Hepatocyte (in vitro differentiated cells): ENCODE measurements around the gene PRSS57. TPM values are rescaled to one million over a fixed set of nuclear protein-coding genes. Genes with fewer than 3 reads are reported as not detected.

Experiments
- DNase-seq: peaks from one replicate; pipeline ENCODE4 v3.0.0-alpha.2; 2016; ENCODE audit warnings: low spot score
- H2AFZ ChIP-seq: fragments of 200-600 bp; sonication (generic); 2 replicates; pipeline ENCODE4 v1.6.0; 2016; ENCODE audit warnings: antibody characterized with exemption, mild to moderate bottlenecking
- H3K27ac ChIP-seq: fragments of 200-600 bp; sonication (generic); 2 replicates; pipeline ENCODE4 v1.5.1; 2016; ENCODE audit warnings: mild to moderate bottlenecking
- H3K27me3 ChIP-seq: fragments of 200-600 bp; sonication (generic); 2 replicates; pipeline ENCODE4 v1.6.1; 2016
- H3K36me3 ChIP-seq: fragments of 200-600 bp; sonication (generic); replicated peaks from 2 replicates; pipeline ENCODE4 v1.5.1; 2016; ENCODE audit warnings: low read depth; ENCODE audit not compliant: insufficient read depth
- H3K4me1 ChIP-seq: fragments of 200-600 bp; sonication (generic); 2 replicates; pipeline ENCODE4 v1.5.1; 2016; ENCODE audit warnings: mild to moderate bottlenecking, moderate library complexity; ENCODE audit not compliant: insufficient read depth
- H3K4me2 ChIP-seq: fragments of 200-600 bp; sonication (generic); 2 replicates; pipeline ENCODE4 v1.6.0; 2016
- H3K4me3 ChIP-seq: fragments of 200-600 bp; sonication (generic); 2 replicates; pipeline ENCODE4 v1.5.1; 2016; ENCODE audit warnings: mild to moderate bottlenecking
- H3K79me2 ChIP-seq: fragments of 200-600 bp; sonication (generic); 2 replicates; pipeline ENCODE4 v1.6.0; 2017; ENCODE audit warnings: mild to moderate bottlenecking
- H3K9me2 ChIP-seq: fragments of 200-600 bp; sonication (generic); replicated peaks from 2 replicates; pipeline ENCODE4 v1.6.0; 2017; ENCODE audit warnings: mild to moderate bottlenecking; ENCODE audit not compliant: insufficient read depth
- H3K9me3 ChIP-seq: fragments of 200-600 bp; sonication (generic); 2 replicates; pipeline ENCODE4 v1.5.1; 2016; ENCODE audit warnings: low read depth, mild to moderate bottlenecking
- H4K20me1 ChIP-seq: fragments of 200-600 bp; sonication (generic); 2 replicates; pipeline ENCODE4 v1.6.0; 2016; ENCODE audit warnings: mild to moderate bottlenecking; ENCODE audit not compliant: insufficient read depth, poor library complexity, severe bottlenecking
- EZH2 ChIP-seq: fragments of 200-600 bp; sonication (generic); IDR thresholded peaks from 2 replicates; pipeline ENCODE4 v1.6.1; 2016; ENCODE audit warnings: antibody characterized with exemption, mild to moderate bottlenecking, borderline replicate concordance
- EZH2phosphoT487 ChIP-seq: fragments of 200-600 bp; sonication (generic); IDR thresholded peaks from one replicate; pipeline ENCODE4 v1.6.1; 2018; ENCODE audit warnings: antibody characterized with exemption, mild to moderate bottlenecking, low read depth, moderate library complexity; ENCODE audit not compliant: unreplicated experiment, severe bottlenecking
- WGBS: methylation state at CpG from one replicate; pipeline ENCODE4 v1.1.6; 2016; ENCODE audit warnings: low lambda C conversion rate; ENCODE audit errors: missing lambda C conversion rate; 5-methylcytosine and 5-hydroxymethylcytosine counted together
- polyA plus RNA-seq: library from polyadenylated mRNA; unstranded; fragments of >200 nt; fragmentation: Nextera tagmentation; extraction: Ambion mirVana; gene quantifications from 2 replicates; pipeline ENCODE4 v1.2.1, GENCODE V29; 2016
- total RNA-seq: library from RNA; depleted of rRNA; stranded (reverse); fragments of >200 nt; gene quantifications from 2 replicates; pipeline ENCODE4 v1.2.3, GENCODE V29; 2014
- TF ChIP-seq, protein P1 (sequence below): fragments of 200-600 bp; sonication (generic); IDR thresholded peaks from 2 replicates; pipeline ENCODE4 v1.5.1; 2016; ENCODE audit warnings: antibody characterized with exemption, mild to moderate bottlenecking; ENCODE audit not compliant: poor library complexity

The PRSS57 gene
- total and polyA plus RNA-seq, 2 experiments from 2014 or later, result 1.2 to 2.4 TPM

DNA sequence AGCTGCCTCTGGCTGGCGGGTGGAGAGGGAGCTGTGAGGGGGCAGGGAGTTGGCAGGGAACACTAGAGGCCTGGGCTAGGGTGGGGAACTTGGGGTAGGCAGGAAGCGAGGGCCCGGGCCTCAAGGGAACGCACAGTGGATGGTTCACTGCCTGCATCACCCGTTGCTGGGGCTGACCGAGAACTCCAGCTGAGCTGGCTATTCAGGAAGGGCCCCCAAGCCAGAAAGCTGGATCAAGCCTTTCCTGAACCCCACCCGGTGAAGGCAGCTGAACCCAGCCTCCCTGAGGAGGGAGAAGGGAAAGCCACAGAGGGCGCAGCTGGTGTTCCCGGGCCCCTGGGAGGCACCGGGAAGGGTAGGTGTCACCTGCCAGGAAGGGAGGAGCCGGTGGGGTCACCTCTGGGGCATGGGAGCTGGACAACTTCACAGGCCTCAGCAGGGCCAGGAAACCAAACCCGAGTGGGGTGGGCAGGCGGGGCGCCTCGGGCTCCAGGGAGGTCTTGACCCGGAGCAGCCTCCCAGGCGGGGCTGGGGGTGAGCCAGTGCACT is 27.4 kb upstream of the PRSS57 start:
- Histone ChIP-seq H3K27me3 (no peaks in the 10 kb centered on the region), H3K27ac (no peak overlapping the region)
- TF ChIP-seq EZH2phosphoT487, result no peak
- TF ChIP-seq, protein P1, sequence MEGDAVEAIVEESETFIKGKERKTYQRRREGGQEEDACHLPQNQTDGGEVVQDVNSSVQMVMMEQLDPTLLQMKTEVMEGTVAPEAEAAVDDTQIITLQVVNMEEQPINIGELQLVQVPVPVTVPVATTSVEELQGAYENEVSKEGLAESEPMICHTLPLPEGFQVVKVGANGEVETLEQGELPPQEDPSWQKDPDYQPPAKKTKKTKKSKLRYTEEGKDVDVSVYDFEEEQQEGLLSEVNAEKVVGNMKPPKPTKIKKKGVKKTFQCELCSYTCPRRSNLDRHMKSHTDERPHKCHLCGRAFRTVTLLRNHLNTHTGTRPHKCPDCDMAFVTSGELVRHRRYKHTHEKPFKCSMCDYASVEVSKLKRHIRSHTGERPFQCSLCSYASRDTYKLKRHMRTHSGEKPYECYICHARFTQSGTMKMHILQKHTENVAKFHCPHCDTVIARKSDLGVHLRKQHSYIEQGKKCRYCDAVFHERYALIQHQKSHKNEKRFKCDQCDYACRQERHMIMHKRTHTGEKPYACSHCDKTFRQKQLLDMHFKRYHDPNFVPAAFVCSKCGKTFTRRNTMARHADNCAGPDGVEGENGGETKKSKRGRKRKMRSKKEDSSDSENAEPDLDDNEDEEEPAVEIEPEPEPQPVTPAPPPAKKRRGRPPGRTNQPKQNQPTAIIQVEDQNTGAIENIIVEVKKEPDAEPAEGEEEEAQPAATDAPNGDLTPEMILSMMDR, result no peak
- TF ChIP-seq EZH2, result no peak

DNA sequence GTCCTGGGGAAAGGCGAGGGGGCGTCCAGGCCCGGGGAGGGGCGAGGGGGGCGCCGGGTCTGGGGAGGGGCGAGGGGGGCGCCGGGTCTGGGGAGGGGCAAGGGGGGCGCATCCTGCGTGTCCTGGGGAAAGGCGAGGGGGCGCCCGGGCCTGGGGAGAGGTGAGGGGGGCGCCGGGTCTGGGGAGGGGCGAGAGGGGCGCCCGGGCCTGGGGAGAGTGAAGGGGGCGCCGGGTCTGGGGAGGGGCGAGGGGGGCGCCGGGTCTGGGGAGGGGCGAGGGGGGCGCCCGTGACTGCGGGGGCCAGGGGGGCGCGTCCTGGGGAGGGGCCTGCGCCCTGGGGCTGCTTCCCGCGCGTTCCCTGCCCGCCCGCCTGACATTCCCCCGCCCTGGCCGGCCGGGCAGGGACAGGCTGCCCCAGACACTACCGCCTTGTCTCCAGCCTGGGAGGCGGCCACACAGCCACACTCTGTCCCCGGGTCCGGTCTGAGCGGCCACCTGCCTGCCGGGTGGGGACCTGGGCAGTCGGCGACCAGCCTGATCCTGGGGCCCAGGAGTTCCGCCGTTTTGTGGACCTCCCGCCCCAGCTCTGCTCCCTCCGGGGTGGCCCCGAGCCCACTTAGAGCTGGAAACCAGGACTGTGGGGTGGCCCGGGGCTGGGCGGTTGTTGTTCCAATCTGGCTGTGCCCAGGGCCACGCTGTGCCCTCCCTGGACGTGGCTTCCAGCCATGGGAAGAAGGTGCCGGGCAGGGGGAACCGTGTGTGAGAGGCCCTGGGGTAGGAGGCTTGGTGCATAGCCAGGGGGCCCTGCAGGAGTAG is 25.3 kb upstream of the PRSS57 start:
- H3K79me2 ChIP-seq, result peaks cover 46% of the 10 kb centered on the region
- 87% methylated on average over 14 of the region's 58 CpGs for WGBS

More for the DNA sequence above, 27.4 kb upstream of the PRSS57 start:
- Histone ChIP-seq H3K79me2 (peaks cover 35% of the 10 kb centered on the region), H3K4me1 (no peaks in the 10 kb centered on the region), H3K36me3 (no peaks in the 10 kb centered on the region), H3K4me3 (no peak overlapping the region), H3K9me3 (no peaks in the 10 kb centered on the region), H2AFZ (no peak overlapping the region), H4K20me1 (peaks cover 3% of the 10 kb centered on the region), H3K4me2 (no peak overlapping the region), H3K9me2 (no peaks in the 10 kb centered on the region)
- no peak for DNase-seq
- 85% methylated on average over 14 of the region's 17 CpGs for WGBS

DNA sequence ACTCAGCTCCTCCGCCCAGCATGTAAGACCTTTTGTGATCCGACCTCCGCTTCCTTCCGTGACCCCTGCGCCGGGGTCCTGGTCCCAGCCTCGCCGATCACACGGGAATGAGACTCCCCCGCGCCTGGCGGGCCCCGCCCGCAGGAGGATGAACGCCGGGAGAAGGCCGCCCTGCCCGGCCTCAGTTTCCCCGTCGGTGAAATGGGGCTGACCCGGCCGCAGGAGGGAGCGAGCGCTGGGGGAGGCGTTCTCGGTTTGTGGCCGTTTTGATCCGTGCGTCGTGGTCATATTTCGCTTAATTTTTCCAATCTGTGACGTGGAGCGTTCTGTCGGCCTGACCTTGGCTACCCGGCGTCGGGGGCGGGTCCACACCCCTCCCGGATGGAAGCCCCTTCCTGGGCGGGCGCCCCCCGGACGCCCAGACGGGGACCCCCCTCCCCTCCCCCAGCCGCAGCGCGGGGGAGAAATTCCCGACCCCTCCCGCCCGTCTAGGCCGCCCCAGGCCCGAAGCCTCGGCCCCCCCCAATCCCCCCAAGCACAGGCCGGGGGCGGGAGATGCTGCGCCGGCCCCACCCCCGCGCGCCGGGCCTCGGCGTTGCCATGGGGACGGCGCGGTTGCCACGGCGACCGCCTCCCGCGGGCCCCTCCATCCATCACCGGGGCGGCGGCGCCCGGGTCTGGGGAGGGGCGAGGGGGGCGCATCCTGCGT is 24.5 kb upstream of the PRSS57 start:
- no peak overlapping the region for H3K27ac ChIP-seq
- H3K4me3 ChIP-seq, result no peak overlapping the region
- WGBS, result 93% methylated on average over 36 of the region's 79 CpGs

More for the DNA sequence above, 25.3 kb upstream of the PRSS57 start:
- no peak overlapping the region for H3K4me3 ChIP-seq
- H3K9me2 ChIP-seq, result no peaks in the 10 kb centered on the region
- no peak overlapping the region for H2AFZ ChIP-seq
- no peaks in the 10 kb centered on the region for H3K27me3 ChIP-seq
- DNase-seq, result no peak
- H3K27ac ChIP-seq, result no peak overlapping the region
- peaks cover 3% of the 10 kb centered on the region for H4K20me1 ChIP-seq
- no peaks in the 10 kb centered on the region for H3K9me3 ChIP-seq
- no peak overlapping the region for H3K4me2 ChIP-seq
- H3K4me1 ChIP-seq, result no peaks in the 10 kb centered on the region
- TF ChIP-seq EZH2phosphoT487 (no peak), EZH2 (no peak)
- TF ChIP-seq, protein P1, result no peak
- H3K36me3 ChIP-seq, result no peaks in the 10 kb centered on the region

More for the DNA sequence above, 24.5 kb upstream of the PRSS57 start:
- Histone ChIP-seq H3K9me2 (no peaks in the 10 kb centered on the region), H2AFZ (no peak overlapping the region), H3K4me1 (no peaks in the 10 kb centered on the region), H3K9me3 (no peaks in the 10 kb centered on the region), H3K36me3 (no peaks in the 10 kb centered on the region), H3K79me2 (peaks cover 54% of the 10 kb centered on the region), H3K27me3 (no peaks in the 10 kb centered on the region), H4K20me1 (peaks cover 3% of the 10 kb centered on the region), H3K4me2 (no peak overlapping the region)
- no peak for DNase-seq
- TF ChIP-seq EZH2, result no peak
- TF ChIP-seq, protein P1, result no peak
- no peak for TF ChIP-seq EZH2phosphoT487
